COLO829 (cell line): Measurements from ENCODE around the gene FAM171A2.
"Not testable (repeated sequence)": the region's sequence is repeated elsewhere in the genome, so short reads cannot be mapped to it uniquely, and the experiment has no call there.

Experiments used
- DNase-seq: peaks from one replicate; pipeline ENCODE4 v3.0.0; 2012; ENCODE audit warnings: low spot score

FAM171A2 gene

GRCh38 chr17:44347206-44348055 is 16.2 kb downstream of the FAM171A2 start:
- DNase-seq = not testable (repeated sequence)

- no peak for DNase-seq
These were observed 17.4 kb downstream of the FAM171A2 start for GRCh38 chr17:44346064-44346844.

- no peak for DNase-seq
These were observed 18.1 kb downstream of the FAM171A2 start for GRCh38 chr17:44345454-44346026.

- peak; percentile 99 for DNase-seq
These were observed 18.7 kb downstream of the FAM171A2 start, which contains the start of gene GRN for GRCh38 chr17:44344939-44345453. Gene GRN (plus strand): TSS chr17:44345302. CDS start chr17:44349165, 3,863 bp downstream.

- no peak for DNase-seq
These were observed 20.0 kb downstream of the FAM171A2 start for GRCh38 chr17:44343510-44344209.

- not testable (repeated sequence) for DNase-seq
These were observed 23.1 kb downstream of the FAM171A2 start for GRCh38 chr17:44340553-44340952.

- no peak for DNase-seq
These were observed 25.0 kb downstream of the FAM171A2 start for GRCh38 chr17:44338702-44339101.

GRCh38 chr17:44335968-44336367 is 27.7 kb downstream of the FAM171A2 start:
- no peak for DNase-seq

- DNase-seq = no peak
These were observed 28.1 kb downstream of the FAM171A2 start for GRCh38 chr17:44335564-44335963.

GRCh38 chr17:44334727-44335126 is 28.9 kb downstream of the FAM171A2 start:
- no peak for DNase-seq

GRCh38 chr17:44334315-44334714 is 29.3 kb downstream of the FAM171A2 start:
- no peak for DNase-seq

- DNase-seq = no peak
These were observed 30.3 kb downstream of the FAM171A2 start for GRCh38 chr17:44333371-44333770.

- peak; percentile 68 for DNase-seq
These were observed 32.3 kb downstream of the FAM171A2 start for GRCh38 chr17:44331249-44331760.

- DNase-seq = not testable (repeated sequence)
These were observed 33.4 kb downstream of the FAM171A2 start for GRCh38 chr17:44330263-44330662.

- not testable (repeated sequence) for DNase-seq
These were observed 34.1 kb downstream of the FAM171A2 start for GRCh38 chr17:44329516-44329915.

- DNase-seq = no peak
These were observed 35.8 kb downstream of the FAM171A2 start for GRCh38 chr17:44327715-44328449.

GRCh38 chr17:44326861-44327444 is 36.7 kb downstream of the FAM171A2 start:
- peak; percentile 96 for DNase-seq

- peak; percentile 74 for DNase-seq
These were observed 38.9 kb downstream of the FAM171A2 start, which contains the start of gene SLC25A39 for GRCh38 chr17:44324571-44325275. Gene SLC25A39 (minus strand): TSS chr17:44324823. CDS start chr17:44323562, 1,261 bp downstream.

- no peak for DNase-seq
These were observed 39.5 kb downstream of the FAM171A2 start for GRCh38 chr17:44324092-44324570.
